ENCODE measurements around the gene WNT6.
A peak's percentile ranks its signal among the peaks of the same experiment; 100 is the strongest.

WNT6 gene

DNA sequence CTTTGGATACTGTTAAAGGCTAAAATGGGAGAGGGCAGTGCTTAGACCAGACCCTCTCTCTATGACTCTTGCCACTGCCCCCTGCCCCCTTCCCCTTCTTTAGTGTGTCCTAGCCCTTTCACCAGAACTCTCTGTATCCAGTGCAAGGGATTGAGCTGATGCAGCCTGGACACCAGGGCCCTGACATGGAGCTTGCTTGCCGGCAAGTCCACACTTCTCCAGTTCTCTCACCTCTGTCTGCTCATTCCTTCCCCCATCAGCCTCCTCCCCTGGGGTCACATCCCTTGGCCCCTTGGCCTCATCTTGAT is 1.5 kb upstream of the WNT6 start:
- no peak for DNase-seq

DNA sequence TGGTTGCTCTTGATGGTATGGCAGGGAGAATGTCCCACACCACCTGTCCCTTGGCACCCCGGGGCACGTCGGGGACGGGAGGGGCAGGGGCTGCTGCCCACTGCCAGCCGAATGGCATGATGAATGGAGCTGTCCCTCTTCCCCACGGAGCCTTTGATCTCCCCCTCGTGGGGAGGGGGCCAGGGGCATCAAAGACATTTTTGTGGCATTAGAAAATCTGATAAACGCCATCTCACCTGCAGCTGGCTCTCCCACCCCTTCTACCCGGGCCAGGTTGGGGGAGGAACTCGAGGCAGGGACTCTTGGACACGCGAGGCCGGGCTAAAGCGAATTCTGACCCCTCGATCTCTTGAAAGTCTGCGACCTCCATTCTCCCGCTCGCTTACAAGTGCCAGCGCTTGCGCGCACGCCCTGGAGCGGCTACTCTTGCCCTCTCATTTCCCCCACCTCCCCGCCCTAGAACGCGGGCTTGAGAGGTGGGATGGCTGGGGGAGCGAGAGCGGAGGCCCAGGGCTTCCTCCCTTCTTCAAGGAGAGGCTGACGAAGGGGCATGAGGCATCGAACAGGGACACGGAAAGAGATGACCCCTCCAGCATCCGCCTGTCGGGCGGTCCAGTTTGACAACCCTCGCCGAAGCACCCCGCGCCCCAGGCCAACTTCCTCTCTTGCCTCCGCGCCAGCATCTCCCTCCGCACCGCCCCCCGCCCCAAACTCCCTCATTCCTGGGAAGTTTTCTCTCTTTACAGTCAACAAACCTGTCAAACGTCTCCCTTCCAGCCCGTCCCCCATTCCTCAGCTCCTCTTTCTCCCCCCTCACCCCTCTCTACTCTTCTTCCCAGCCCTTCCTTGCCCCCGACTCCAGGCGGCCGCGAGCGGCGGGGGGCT is 692 bp upstream of the WNT6 start:
- peak in 1 of 4 experiments; percentile 39 for DNase-seq

DNA sequence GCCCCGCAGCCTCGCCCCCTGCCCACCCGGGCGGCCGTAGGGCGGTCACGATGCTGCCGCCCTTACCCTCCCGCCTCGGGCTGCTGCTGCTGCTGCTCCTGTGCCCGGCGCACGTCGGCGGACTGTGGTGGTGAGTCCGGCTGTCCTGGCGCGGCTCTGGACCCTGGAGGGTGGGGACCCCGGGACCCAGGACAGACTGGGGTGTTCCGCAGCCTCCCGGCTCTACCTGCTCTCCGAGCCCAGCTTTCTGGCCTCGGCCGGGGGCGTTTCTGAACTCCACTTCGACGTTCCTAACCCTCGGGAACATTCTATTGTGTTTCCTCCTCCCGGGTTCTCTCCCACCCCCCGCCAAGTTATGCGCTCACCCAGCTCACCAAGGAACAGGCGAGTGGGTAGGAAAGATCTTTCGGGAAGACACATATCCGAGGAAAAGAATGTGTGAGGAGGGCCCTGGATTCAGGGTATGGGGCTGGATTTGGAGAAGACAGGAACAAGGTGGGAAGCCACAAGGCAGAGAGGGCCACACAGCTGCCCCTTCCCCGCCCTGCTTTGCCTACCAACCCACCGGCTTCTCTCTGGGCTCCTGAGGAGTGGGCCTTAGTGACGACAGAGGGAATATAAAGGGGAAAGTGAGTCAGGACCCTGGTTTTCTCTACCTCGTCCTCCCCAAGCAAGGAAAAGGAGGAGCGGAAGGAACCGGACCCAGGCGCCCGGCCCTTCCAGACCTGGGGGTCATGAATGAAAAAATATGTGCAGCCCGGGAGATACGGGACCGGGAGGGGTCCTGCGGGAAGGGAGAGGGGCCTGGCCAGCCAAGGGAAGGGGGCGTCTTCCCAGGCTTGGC is 605 bp downstream of the WNT6 start:
- no peak for DNase-seq

DNA sequence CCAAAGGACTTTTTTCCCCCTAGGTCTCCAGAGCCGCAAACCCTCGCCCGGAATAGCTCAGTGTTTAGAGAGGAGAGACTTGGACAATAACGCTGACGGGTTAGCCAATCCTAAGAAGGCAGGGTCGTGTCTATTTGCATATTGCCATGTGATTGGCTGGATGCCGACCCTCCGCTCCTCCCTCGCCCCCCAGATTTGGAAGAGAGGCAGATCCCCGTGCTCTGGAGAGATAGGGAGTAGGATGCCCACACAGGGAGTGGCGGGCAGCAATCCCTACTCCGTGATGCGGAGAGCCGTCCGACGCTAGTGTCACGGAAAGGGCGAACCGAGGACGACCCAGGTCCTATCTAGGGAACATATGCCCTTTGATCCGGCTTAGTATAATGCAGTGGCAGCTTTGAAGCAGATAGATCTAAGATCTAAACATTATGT is 1.4 kb downstream of the WNT6 start:
- DNase-seq: no peak

DNA sequence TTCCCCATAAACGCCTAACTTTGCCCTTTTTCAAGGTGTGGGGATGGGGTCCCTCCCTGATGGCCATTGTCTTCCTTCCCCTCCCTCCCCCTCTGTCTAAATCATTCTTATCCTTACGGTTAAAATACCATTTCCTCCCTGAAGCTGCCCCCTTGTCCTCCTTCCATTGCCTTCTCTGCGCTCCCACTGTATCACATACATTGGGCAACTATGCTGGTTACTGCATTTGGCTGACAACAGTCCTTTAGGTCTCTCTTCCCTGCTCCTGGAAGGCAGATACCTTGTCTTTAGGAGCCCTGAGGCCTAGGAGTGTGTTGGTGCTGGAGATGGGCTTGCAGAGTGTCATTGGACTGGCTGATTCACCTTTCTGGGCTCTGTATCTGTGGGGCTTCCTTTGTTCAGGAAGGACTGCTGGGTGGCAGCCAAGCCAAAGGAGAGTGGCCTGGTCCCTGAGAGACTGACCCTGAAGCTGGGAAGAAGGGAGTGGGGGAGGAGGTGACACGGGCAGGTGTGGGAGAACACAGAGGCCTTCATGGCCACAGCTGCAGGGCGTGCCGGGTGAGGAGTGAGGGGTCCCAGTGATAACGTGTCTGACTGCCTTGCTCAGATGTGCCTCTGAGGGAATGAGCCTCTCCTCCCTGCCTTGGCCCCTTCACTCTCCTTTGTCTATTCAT is 2.2 kb downstream of the WNT6 start:
- DNase-seq: no peak

DNA sequence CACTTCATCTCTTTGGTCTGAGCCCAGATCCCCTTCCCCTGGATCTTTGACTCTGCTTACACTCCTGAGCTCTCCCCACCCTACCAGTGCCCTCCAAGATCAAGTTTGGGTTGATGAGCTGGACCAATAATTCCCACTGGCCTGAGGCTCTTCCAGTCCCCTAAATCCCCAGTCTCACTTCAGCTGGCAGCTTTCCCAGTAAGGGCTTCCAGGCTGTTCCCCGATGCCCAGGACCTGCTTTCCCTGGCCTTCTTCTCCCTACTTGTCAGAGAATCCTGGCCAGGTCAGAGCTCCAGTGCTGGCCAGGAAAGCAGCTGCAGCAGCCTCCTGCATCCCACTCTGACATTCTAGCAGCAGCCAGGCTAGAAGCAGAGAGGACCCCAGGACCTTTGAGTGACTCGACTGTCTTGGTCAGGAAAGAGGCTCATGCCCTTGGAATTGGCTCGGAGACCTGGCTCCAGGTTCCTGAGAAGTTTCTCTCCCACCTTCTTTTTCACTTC is 3.5 kb downstream of the WNT6 start:
- no peak for DNase-seq

DNA sequence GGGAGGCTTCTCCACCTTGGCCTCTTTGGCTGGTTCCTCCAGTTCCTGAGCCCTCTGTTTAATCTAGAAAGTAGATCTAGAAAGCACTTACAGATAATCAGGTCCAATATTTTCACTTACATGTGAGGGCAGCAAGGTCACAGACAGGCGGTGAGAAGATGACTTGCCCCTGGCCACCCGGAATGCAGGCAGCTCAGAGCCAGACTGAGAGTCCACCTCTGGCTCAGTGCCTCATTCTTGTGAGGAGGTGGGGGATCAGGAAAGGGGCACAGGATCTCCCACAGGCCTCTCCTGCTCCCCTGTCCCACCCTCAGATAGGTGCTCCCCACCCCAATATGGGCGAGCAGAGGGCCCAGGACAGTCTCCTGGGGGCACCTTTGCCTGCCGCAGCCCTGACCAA is 5.8 kb downstream of the WNT6 start:
- DNase-seq: no peak

DNA sequence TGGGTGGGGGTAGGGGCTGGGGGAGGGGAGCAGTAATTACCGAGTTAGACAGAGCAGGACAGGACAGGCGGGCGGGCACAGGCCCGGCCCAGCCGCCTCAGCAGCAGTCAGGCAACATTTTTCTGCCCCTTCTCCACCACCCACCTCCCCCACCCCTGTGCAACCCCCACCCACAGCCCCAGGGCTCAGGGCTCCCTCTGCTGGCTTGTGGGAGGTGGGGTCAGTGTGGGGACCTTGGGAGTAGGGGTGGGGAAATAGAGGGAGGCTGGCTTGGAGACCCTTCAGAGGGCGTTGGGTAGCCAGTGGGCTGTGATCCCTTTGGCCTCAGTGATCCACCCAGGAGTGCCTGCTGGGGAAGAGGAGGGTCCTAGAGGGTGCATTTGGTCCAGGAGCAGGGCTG is 6.4 kb downstream of the WNT6 start:
- DNase-seq: no peak

DNA sequence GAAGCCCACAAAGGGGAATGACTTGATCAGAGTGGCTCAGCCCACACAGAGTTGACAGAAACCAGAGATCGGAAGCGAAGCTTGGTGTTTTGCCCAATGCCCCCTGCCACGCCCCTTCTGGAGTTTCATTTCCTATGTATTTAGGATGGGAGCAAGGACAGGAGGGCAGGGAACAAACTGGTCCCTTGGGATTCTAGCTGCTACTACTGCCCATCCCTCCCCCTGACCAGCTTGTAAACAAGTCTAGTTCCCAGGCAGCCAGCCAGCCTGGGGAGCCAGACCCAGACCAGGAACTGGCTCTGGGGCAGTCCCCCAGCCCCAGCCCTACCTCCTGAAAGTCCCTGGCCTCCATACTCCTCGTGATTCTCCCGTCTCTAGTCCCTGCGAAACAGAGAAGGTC is 8.3 kb downstream of the WNT6 start:
- DNase-seq: no peak

DNA sequence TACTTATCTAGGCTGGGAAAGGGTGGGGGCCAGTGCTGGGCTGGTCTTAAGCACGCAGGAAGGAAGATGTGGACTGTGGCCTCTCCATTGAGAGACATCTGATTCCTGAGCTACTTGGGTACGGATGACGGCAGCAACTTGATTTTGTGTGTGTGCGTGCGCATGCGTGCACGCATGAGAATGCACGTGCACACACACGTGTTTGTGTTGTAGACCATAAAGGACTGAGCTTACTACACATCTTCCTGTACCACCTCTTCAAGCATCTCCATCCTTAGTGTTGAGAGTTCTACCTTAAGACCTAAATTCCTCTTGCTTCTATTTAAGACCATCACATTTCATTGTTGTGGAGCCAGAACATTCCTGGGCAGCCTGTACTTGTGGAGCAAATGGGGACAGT is 9.5 kb downstream of the WNT6 start:
- no peak for DNase-seq

DNA sequence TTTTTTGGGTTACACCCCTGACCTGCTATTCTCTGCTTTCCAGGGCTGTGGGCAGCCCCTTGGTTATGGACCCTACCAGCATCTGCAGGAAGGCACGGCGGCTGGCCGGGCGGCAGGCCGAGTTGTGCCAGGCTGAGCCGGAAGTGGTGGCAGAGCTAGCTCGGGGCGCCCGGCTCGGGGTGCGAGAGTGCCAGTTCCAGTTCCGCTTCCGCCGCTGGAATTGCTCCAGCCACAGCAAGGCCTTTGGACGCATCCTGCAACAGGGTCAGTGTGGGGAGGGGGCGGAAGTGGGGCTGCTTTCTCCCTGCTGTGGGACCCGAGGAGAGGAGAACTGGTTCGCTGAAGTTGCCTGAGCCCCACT is 11.4 kb downstream of the WNT6 start:
- DNase-seq: peak; percentile 30 to 60 (median 46)

DNA sequence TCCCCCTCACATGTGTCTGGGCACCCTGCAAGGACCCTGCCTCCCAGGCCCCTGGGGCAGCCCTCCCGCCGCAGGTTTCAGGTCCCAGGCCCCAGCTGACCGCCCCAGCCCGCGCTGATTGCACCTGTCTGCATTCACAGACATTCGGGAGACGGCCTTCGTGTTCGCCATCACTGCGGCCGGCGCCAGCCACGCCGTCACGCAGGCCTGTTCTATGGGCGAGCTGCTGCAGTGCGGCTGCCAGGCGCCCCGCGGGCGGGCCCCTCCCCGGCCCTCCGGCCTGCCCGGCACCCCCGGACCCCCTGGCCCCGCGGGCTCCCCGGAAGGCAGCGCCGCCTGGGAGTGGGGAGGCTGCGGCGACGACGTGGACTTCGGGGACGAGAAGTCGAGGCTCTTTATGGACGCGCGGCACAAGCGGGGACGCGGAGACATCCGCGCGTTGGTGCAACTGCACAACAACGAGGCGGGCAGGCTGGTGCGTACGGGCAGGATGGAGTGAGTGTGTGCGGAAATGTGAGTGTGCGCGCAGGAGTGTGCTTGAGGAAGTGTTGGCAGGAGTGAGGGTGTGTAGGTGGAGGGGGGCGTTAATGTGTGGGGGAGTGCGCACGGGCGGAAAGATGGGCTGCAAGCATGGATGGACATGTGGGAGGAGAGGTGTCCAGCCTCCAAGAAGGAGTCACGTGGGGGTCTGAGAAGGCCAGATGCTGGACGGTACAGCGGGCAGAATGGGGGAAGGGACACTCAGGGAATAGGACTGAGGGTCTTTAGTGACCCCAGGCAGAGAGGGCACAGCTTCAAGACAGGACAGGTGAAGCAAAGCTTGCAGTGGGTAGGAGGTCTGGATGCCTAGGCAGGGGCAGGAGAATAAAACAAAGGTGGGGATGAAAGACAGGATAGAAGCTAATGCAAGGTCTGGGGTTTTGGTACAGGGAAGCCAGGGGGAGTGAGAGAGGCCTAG is 12.0 kb downstream of the WNT6 start:
- DNase-seq: peak in 1 of 4 experiments; percentile 29

DNA sequence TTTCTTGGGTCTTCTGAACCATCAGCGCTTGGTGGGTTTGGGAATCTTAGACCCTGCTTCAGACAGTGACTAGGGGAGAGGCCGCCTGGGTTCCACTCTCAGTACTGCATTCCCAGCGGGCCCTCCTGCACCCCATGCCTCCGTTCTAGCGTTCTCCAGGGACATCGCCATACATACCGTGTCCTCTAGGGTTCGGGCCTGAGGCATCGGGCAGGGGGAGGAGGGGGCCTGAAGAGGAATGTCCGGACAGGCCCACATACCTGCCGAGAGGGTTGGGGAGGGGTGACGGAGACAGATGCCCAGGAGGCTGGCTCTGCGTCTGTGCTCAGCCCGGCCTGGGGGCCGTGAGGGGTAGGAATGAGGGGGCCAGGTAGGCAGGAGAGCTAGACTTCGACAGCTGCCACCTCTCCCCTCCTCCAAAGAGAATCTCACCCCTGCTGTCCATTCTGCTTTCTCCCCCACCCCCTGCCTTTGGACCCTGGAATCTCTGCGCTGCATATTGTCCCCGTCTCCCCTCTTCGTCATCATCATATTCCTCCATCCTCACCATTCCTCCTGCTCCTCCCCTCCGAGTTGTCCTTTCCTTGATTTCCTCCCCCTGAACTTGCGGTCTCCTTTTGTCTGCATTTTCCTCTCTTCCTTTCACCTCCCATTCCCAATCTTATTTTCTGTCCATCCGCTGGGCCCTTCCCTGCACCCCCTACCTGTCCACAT is 13.2 kb downstream of the WNT6 start:
- DNase-seq: no peak

DNA sequence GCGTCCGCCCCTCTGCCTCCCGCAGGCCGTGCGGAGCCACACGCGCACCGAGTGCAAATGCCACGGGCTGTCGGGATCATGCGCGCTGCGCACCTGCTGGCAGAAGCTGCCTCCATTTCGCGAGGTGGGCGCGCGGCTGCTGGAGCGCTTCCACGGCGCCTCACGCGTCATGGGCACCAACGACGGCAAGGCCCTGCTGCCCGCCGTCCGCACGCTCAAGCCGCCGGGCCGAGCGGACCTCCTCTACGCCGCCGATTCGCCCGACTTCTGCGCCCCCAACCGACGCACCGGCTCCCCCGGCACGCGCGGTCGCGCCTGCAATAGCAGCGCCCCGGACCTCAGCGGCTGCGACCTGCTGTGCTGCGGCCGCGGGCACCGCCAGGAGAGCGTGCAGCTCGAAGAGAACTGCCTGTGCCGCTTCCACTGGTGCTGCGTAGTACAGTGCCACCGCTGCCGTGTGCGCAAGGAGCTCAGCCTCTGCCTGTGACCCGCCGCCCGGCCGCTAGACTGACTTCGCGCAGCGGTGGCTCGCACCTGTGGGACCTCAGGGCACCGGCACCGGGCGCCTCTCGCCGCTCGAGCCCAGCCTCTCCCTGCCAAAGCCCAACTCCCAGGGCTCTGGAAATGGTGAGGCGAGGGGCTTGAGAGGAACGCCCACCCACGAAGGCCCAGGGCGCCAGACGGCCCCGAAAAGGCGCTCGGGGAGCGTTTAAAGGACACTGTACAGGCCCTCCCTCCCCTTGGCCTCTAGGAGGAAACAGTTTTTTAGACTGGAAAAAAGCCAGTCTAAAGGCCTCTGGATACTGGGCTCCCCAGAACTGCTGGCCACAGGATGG is 14.0 kb downstream of the WNT6 start:
- no peak for DNase-seq

DNA sequence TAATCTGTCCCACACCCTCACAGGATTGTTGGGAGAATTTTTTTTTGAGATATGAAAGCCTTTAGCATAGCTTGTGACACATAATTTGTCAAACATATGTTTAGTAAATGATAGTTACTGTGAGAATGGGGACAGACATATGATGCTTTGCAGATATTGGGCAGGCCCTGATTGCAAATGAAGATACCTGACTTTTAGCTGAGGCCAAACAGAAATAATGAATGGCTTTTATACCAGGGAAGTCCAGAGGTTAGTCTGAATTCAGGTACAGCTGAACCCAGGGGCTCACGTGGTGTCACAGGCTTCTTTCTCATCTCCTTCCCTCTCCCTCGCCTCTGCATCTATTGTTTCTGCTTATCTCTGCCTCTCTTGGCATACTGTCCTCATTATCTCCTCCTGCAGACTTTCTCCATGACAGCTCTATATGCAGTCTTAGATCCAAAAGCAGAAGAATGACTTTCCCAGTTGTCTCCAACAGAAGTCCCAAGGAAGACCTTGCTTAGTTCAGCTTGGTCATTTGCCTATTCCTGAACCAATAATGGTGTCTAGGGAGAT is 16.2 kb downstream of the WNT6 start:
- no peak for DNase-seq

DNA sequence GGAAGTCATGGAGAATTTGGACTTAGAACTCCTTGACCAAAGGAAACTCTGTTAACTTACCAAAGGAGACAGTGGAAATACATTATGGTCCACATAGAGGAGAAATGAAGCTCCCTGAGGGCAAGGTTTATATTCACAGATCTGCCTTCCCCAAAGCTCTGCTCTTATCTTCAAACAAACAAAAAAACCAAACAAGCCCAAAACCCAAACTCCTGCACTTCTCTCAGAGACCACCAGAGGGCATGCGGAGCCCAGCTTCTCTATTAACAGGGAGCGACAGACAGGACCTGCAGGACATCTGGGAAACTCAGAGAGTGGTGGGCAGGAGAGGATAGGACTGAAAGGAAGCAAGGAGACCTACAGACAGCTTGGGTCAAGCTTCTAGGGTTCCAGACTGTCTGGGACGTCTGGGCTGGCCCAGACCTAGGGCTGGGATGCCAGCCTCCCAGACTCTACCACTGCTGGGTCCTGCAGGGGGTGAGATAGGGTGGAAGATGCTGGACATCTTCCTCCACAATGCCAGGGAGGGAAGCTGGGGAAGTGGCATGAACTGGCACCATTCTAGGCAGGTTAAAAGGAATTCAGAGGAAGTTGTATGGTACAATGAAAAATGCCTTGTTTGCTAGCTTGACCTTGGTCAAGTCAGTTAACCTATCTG is 17.1 kb downstream of the WNT6 start:
- peak; percentile 73 to 88 (median 76) for DNase-seq

DNA sequence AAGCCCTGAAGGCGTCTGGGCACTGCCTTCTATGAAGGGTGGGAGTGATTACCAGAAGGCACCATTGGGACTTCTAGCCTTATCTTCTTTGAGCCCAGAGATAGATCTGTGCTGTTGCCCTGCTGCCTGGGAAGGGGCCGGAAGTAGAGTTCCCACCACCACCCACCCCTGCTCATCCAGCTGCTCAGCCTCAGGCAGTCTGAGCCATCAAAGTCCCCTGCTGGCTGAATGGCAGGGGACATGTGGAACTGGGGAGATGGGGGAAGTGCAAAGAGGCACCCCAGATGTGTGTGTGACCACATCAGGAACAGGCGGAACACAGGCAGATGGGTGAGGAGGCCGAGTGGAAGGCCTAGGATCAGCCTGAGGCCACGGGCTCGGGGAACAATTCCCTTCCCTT is 17.7 kb downstream of the WNT6 start:
- DNase-seq: no peak

DNA sequence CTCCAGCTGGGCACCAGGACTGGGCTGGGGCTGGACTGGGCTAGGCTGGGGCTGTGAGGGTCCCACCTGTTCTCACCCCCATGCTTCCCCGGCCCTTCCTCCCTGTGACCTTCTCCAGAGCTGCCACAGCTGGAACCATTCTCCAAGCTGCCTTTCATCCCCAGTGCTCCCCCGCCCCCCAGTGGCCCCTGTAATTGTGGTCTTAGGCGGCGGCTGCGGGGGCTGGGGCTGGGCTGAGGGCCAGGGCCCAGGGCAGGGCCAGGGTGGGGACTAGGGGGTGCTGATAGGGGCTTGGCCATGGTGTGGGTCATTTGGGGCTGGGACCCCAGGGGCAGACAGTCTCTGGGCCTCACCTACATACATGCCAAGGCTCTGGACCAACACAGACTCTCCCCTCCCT is 18.3 kb downstream of the WNT6 start:
- DNase-seq: no peak

DNA sequence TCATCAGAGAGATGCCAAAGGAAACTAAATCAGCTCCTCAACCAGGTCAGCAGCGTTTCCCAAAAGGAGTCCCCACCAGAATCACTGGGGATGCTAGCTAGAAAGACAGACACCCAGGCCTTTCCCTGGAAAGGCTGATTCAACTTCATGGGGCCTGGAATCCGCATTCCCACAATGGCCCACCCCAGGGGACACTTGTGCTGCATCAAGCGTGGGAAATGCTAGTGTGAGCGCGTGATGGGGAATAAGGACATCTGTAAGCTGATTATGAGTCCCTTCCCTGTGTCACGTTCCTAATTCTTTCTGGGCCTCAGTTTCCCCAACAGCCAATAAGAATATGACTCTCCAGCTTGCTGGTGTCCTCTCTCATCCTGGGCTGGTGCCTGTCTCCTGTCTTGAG is 18.9 kb downstream of the WNT6 start:
- DNase-seq: no peak
